GM21390 (cell line): ENCODE results near the gene FBLN2.

Source experiments
- ATAC-seq: cut with Tn5 transposase; IDR thresholded peaks from one replicate; pipeline ENCODE4 v1.9.1; 2021; ENCODE audit not compliant: unreplicated experiment

FBLN2 gene

DNA sequence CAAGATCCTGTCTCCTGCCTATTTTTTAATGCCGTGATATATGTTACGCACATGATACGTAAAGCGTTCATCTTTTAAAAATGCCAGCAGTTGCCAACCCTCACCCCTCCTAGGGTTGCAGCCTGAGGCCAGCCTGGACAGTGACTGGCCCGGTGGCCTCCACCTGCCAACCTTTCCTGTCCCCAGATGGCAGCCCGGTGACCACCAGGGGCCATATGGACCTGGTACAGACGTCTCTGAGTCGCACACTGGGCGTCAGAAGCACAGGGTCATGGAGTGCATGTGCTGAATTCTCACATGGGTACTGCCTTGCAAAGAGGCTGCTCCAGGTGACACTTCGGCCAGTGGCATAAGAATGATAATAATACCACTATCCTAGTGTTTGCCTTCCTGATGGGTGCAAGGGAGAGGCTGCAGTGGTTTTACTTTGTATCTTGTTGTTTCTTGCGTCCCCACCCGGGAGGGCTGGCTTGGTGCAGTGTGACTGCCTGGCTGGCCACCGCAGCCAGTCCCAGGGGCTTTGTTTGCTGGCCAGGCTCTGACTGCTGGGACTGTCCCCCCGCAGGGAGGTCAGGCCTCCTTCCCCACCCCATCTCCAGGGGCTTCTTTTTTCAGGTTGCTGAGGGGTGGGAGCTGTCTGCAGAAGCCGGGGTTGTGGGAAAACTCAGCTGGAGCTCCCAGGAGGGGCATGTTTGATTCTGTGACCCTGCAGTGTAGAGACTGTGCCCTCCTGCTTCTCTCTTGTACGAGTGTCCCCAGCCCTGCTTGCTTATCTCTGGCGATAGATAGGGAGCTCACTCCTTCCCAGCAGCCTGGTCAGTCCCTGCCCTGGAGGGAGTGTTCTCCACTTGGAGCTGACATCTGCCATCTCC is 16.9 kb downstream of the FBLN2 start:
- no peak for ATAC-seq

DNA sequence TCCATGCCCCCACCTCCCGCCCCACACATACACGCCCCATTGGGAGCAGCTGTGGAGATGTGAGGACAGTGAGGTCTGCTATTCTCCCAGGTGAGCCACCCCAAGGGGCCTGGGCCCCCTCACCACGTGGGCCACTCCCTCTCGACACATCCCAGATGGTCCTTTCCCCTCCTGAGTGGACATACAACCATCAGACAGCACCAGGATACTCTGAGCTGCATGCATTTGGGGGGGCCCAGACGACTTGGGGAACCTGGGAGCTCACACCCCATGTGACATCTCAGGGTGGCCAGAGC is 17.5 kb downstream of the FBLN2 start:
- no peak for ATAC-seq

DNA sequence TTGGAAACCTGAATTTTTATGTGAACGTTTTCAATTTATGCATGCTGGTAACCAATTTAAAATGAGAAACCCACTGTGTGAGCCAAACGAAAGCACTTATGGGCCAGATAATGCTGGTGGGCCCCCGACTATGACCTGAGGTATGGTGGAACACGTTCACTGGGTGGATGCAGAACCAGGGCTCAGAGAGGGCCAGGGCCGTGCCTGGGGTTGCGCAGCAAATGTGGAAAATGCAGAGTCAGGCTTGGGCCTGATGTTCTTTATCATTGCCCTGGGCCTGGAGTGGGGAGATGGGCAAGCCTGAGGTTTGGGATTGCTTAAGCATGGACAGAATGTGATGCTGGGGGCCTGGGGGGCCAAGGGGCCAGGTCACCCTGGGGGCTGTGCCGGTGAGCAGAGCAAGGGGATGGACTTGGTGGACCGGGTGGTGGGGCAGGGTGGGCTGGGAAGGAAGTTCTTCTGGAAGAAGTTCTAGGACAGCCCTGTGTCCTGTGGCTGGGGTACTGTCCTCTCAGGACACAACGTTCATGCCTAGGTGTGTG is 17.9 kb downstream of the FBLN2 start:
- ATAC-seq, result no peak

DNA sequence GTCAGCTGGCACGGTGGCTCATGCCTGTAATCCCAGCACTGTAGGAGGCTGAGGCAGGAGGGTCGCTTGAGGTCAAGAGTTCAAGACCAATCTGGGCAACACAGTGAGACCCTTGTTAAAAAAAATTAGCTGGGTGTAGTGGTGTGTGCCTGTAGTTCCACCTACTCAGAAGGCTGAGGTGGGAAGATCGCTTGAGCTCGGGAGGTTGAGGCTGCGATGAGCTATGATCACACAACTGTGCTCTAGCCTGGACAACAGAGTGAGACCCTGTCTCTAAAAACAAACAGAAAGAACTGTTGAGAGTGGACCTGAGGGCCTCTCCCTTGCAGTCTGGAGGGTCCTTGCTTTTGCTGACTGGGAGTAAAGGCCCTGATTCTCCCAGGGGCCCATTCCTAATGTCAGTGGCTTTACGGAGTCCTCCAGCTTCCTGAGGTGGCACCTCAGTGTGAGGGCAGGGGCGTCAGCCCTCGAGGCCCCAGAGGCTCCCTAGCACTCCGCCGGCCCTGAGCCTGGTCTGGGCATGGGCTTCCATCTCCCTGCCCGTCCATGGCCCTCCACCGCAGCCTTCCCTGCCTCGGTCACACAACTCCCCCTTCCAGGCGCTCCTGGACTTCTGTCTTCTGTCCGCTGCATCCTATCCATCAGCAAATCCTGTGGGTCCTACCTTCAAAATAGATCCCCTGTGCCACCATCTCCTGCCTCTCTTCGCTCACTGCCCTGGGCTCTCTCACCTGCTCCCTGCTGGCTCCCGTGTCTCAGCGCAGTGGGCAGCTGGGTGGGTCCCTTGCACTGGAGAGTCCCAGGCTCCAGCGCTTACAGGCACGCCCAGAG is 19.0 kb downstream of the FBLN2 start:
- ATAC-seq, result no peak

DNA sequence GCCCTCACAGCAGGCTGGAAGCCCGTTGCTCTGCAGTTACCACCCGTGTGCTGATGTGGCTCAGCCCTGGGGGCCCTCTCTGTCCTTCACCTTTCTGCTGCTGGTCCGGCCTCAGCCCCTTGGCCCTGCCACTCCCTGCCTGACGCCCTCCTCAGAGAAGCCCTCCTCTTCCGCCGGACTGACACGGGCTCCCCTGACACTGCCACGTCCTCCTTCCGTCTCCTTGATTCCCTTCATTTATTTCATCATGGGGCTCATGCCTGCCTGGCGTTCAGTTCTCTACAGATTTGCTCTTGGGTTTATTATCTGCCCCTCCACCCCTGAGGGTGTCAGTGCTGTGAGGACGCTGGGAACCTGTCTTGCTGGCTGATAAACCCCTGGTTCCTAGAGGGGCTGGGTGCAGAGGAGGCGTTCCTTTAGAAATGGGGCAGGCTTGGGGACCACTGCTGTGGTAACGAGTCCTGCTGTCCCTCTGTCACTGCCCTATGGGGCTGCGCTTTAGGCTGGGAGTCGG is 19.6 kb downstream of the FBLN2 start:
- ATAC-seq, result no peak

DNA sequence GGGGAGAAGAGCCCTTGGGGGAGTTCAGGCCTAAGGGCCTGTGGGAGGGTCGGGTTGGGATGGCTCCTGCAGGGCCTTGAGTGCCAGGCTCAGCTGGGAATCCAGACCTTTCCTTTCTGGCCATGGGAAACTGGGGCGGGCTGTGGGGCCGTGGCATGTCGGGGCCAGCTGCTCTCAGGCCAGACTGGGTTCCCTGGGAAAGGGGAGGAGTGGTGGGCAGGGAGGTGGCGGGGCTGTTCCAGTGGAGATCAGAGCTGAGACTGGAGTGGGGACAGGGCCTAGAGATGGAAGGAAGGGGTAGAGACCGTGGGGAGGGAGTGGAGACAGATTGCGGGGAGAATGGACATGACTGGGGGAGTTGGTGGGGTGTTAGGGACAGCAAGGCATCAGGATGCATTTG is 20.3 kb downstream of the FBLN2 start:
- ATAC-seq, result no peak

DNA sequence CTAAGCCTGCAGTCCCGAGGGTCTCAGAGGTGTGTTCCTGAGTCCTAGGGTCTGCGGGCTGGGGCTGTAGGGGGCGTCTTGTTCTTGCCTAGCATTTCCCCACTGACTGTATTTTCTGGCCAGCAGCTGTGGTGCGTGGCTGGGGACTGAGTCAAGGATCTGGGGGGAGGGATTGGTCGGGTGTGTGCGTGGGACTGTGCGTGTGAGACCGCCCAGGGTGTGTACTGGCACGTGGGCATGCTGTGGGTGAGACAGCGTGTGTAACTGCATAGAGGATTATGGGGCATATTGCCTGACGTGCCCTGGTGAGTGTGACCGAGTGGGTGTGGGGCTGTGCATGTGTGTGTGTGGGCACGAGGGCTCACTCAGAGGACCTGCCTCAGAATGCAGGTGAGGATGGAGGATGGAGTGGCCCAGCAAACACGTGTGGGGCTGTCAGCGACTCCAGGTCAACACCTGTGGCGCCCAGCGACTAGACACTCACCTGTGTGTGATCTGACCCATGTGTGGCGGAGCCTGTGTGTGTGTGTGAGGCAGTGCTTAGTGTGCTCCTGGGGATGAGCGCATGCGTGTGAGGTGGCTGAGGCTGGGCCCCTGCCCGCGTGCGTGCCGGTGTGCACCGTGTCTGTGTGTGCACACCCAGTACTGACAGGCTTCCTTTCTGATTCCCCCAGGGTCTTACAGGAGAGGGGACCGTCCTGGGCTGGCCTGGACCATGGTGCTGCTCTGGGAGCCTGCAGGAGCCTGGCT is 20.9 kb downstream of the FBLN2 start:
- ATAC-seq, result no peak

DNA sequence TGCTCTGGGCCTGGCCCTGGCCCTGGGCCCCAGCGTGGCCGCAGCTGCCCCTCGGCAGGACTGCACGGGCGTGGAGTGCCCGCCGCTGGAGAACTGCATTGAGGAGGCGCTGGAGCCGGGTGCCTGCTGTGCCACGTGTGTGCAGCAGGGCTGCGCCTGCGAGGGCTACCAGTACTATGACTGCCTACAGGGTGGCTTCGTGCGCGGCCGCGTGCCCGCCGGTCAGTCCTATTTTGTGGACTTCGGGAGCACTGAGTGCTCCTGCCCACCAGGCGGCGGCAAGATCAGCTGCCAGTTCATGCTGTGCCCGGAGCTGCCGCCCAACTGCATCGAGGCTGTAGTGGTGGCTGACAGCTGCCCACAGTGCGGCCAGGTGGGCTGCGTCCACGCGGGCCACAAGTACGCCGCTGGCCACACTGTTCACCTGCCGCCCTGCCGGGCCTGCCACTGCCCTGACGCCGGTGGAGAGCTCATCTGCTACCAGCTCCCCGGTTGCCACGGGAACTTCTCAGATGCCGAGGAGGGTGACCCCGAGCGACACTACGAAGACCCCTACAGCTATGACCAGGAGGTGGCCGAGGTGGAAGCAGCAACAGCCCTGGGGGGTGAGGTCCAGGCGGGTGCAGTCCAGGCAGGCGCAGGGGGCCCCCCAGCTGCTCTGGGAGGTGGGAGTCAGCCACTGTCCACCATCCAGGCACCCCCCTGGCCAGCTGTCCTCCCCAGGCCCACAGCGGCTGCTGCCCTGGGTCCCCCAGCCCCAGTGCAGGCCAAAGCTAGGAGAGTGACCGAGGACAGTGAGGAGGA is 21.7 kb downstream of the FBLN2 start:
- ATAC-seq, result no peak

DNA sequence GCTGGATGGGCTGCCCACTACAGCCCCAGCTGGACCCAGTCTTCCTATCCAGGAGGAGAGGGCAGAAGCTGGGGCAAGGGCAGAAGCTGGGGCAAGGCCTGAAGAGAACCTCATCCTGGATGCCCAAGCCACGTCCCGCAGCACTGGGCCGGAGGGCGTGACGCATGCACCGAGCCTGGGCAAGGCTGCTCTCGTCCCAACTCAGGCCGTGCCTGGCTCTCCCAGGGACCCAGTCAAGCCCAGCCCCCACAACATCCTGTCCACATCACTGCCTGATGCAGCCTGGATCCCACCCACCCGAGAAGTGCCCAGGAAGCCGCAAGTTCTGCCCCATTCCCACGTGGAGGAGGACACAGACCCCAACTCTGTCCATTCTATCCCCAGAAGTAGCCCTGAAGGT is 22.3 kb downstream of the FBLN2 start:
- ATAC-seq, result no peak

DNA sequence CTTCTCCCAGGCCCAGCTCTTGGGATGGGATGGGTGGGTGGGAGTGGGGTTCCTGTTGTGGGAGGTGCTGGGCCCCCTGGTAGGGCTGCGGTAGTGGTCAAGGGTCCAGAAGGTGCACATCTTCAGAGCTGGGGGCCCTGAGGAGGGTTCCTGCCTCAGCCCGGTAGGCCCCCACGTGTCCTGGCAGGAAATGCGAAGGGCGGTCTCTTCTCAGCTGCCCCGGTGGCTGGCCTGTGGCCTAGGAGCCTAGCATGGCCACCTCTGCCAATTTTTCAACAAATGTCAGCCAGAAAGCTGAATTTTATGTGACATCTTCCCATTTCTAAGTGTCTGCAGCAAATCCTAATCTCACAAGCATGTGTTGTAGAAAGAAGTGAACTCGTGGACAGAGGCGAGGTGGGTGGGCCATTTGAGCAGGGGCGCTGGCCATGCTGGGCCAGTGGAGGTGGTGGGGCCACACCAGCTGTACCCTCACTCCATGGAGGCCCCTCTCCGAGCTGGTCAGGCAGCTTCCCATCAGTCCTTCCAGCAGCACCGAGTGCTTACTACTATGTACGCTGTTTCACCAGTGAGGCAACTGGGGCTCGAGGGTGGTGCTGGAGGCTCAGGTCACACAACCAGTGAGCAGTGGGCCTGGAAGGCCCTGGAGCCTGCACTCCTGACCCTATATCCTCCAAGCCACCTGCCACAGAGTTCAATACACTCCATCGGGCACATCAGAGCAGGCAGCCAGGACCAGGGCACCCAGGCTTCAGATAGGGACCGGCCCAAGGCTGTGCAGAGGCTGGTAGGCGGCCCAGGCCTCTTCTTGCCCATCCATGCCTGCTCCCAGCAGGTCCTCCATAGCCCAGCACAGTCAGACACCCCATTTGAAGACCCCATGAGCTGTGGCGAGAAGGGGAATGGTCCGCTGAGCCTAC is 23.2 kb downstream of the FBLN2 start:
- ATAC-seq, result no peak

DNA sequence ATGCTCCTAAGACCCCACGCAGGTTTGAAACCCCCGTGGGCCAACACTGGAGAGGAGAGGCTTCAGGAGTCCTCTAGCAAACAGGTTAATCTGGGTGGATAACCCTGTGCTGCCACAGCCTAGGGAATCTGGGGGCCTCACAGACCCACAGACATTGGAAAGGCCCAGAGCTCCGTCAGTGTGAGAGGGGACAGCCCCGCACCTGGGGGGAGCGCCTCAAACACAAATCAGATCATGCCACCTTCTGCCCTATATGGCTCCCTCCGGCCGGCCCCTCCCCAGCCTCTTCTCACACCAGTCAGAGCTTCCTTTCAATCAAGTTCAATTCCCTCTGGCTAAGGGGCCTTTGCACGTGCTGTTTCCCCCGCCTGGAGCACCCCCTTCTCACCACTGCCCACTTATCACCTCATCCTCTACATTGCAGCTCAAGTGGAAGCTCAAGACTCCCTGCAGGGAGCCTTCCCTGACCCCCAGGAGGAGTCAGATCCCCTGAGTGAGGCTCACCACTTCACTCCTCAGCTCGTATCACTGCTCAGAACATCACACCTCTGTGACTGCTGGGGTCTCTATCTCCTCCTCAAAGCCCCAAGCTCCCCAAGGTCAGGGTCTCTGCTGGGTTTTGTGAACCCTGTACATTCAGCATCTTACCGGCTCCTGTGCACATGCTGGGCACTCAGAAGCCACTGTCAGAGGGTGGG is 24.1 kb downstream of the FBLN2 start:
- no peak for ATAC-seq

DNA sequence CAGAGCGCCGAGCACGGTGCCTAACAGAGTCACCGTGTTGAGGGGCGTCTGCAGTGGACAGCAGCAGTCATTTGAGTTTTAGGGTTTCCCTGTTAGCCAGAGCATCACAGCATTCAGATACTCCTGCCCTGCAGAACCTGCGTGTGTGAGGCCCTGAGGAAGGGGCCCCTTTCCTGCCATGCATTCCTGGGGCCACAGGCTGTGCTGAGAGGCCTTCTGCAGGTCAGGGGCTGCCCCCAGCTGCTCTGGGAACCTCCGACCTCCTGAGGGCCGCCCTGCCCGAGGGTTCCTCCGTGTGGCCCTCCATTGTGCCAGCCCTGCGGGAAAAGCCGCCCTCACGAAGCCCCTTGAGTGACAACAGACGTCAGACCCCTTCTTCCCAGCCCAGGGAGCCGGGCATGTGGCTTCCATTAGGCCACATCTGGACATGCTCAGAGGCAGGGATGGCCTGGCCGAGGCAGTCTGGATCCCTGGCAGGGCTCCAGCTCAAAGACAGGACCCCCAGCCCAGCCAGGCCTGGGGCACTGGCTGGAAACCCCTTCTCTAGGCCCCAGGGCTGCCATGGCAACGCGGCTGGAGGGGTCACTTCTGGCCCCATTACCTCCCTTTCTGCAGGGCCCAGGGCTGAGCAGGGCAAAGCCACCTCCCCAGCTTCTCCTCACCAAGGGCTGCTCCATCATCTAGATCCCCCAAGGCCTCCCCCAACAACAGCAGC is 25.3 kb downstream of the FBLN2 start:
- ATAC-seq, result no peak

DNA sequence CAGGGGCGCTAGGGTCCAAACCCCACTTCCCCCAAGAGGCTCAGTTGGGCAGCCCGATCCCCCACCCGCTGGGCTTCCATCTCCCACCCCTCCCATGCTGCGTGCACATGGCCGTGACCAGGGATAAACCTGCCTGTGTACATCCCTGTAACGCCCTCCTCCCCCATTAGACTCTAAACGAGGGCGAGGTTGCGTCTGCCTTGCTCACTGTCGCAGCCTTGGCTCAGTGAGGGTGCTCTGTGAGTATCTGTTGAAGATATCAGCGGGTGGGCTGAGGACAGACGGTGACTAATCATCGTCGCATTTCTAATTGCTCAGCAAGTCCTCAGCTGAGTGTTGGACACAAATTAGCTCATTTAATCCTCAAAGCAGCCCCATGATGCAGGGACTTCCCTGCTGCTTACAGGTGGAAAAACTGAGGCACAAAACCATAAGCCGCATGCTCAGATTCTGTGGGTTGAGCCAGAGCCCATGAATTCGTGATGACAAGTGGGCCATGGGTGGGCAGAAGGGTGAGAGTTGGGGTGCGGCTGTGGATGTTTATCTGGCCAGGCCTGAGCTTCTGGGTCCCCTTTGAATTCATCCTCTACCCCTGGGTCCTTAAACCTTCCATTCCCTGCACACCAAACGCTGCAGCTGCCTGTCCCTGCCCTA is 26.0 kb downstream of the FBLN2 start:
- ATAC-seq, result no peak

DNA sequence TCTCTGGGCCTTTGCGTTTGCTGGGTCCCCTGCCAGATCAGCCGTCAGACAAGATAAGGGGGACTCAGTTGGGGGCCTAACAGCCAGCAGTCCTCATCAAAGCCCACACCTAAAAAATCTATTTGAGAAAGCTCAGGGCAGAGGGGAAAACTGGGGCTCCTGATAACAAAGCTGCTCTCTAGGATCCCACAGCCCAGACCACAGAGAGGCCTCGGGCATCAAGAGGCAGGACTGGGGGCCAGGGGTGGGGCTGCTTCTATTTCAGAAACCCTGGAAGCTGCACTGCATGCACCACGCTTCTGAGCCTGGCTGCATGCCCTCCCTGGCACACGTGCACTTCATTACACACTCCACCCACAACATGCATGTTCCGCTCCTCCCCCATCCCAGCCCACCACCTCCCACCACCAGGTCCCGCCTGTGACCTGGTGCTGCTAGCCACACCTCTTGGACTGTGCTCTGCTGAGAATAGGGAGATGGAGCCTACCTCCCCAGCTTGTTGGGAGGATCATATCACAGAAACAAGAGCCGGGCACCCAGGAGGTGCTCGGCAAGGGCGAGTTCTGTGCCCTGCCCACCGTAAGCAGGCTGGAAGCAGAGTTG is 26.6 kb downstream of the FBLN2 start:
- ATAC-seq, result no peak

DNA sequence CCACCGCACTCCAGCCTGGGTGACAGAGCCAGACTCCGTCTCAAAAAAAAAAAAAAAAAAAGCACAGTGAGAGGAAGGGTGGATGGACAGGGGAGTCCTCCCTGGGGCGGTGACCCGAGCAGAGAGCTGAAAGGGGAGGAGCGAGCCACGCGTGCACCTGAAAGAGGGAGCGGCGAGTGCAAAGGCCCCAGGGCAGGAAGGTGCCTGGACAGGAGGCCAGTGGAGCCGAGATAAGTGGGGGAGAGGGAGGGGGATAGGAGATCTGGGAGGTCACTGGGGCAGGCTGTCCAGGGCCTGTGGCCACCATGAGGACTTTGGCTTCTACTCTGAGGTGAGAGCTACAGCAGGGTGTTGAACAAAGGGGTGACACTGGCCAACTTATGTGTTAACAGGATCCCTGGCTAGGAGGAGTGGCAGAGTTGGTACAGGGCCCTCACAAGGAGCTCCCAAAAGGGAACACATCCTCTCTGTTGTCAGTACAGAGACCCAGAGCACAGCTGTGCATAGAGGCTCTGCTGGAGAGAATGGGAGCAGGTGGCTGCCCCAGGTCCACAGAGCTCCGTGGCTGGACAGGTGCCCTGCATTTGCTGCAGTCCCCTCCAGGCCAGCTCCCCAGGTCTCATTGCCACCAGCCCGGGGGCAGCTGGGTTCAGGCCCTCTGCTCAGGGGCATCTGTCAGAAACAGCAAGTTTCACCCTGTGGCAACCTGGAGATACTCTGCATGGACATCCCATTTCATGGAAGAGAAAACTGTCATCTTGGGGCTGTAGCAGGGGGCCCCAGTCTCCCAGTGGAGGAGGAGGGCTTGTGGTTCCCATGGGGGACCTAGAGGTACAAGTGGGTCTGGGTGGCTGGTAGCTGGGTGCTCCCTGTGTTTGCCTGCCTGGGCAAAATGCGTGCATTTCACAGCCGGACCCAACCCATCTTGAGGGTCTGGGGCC is 28.5 kb downstream of the FBLN2 start:
- ATAC-seq, result no peak

DNA sequence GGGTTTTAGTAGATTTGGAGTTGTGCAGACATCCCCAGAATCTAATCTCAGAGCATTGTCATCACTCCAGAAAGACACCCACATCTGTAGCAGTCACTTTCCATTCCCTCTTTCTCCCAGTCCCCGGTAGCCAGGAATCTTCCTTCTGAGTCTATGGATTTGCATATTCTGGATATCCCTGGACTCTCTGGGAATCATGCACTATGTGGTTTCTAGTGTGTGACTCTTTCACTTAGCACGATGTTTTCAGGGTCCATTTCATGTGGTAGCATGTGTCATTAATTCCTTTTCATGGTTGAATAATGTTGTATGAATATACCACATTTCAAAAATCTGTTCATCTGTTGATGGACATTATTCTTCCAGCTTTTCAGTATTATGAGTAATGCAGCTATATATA is 29.3 kb downstream of the FBLN2 start:
- no peak for ATAC-seq
